ENCODE measurements around the gene CYP4B1. TPM values are rescaled to one million over a fixed set of nuclear protein-coding genes. Genes with fewer than 3 reads are reported as not detected.

CYP4B1 gene
- total and polyA plus RNA-seq, 8 donors = 0.25 to 5.8 (median 1.4) TPM; not detected in 1

- no peaks in the 10 kb centered on the region for H3K36me3 ChIP-seq
- H3K4me1 ChIP-seq = no peaks in the 10 kb centered on the region
- intact Hi-C loops (cut with DNase I) = no loop called here
- DNase-seq (no peak), ATAC-seq (no peak), FAIRE-seq (no peak)
- no peaks in the 10 kb centered on the region for H3K9me3 ChIP-seq
- H3K27me3 ChIP-seq = no peaks in the 10 kb centered on the region
- H3K4me3 ChIP-seq = no peak overlapping the region
- no peak for TF ChIP-seq CTCF (IDR thresholded peaks at IDR 0.05)
- H3K27ac ChIP-seq = no peak overlapping the region
- WGBS, 2 donors = 76 to 77% methylated on average over 1 of the region's 1 CpG
Observed at GRCh38 chr1:46804926-46805325, 6.1 kb downstream of the CYP4B1 start.

- TF ChIP-seq CTCF (IDR thresholded peaks at IDR 0.05) = no peak
- no peaks in the 10 kb centered on the region for H3K27me3 ChIP-seq
- H3K27ac ChIP-seq = no peak overlapping the region
- no peaks in the 10 kb centered on the region for H3K36me3 ChIP-seq
- no peaks in the 10 kb centered on the region for H3K9me3 ChIP-seq
- DNase-seq (no peak), FAIRE-seq (no peak), ATAC-seq (no peak)
- 62 to 68% methylated on average over 1 of the region's 1 CpG for WGBS, 2 donors
- intact Hi-C loops (cut with DNase I) = no loop called here
- no peak overlapping the region for H3K4me3 ChIP-seq
- no peaks in the 10 kb centered on the region for H3K4me1 ChIP-seq
Observed at GRCh38 chr1:46805755-46806154, 6.9 kb downstream of the CYP4B1 start.

GRCh38 chr1:46806196-46807020, 7.6 kb downstream of the CYP4B1 start:
- 44 to 49% methylated on average over 13 of the region's 13 CpGs for WGBS, 2 donors
- H3K4me3 ChIP-seq = no peak overlapping the region
- no peaks in the 10 kb centered on the region for H3K27me3 ChIP-seq
- intact Hi-C loops (cut with DNase I) = no loop called here
- H3K36me3 ChIP-seq = no peaks in the 10 kb centered on the region
- ATAC-seq = peak; percentile 38 to 76 (median 63)
- H3K9me3 ChIP-seq = no peaks in the 10 kb centered on the region
- no peak for FAIRE-seq
- DNase-seq = peak in 3 of 6 donors; percentile 7 to 22 (median 22)
- TF ChIP-seq CTCF (IDR thresholded peaks at IDR 0.05) = no peak
- no peak overlapping the region for H3K27ac ChIP-seq
- no peaks in the 10 kb centered on the region for H3K4me1 ChIP-seq

GRCh38 chr1:46807046-46807972, 8.5 kb downstream of the CYP4B1 start:
- Histone ChIP-seq H3K27me3 (no peaks in the 10 kb centered on the region), H3K9me3 (no peaks in the 10 kb centered on the region), H3K27ac (no peak overlapping the region), H3K4me1 (no peaks in the 10 kb centered on the region), H3K36me3 (no peaks in the 10 kb centered on the region), H3K4me3 (no peak overlapping the region)
- no peak for TF ChIP-seq CTCF (IDR thresholded peaks at IDR 0.05)
- no peak for DNase-seq
- no peak for FAIRE-seq
- 57 to 59% methylated on average over 7 of the region's 7 CpGs for WGBS, 2 donors
- no peak for ATAC-seq
- intact Hi-C loops (cut with DNase I) = no loop called here

Data from pancreas (tissue), 10 donors.